ENCODE measurements around the gene CD24.

DNA sequence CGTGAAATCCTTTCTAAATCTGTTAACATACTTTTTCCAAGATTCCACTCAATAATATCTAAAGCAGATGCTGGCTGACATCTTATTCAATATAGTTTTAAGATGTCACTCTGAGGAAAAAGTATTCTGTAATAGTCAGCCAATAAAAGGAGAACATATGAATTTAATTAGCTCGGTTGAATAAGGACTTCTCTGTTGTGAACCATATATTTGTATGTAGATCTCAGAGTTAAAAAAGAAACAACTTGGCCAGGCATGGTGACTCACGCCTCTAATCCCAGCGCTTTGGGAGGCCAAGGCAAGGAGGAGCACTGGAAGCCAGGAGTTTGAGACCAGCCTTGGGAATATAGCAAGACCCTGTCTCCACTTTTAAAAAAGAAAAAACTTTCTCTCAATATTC lies 7.4 kb upstream of the CD24 start:
- no peak for TF ChIP-seq EZH2 (IDR thresholded peaks at IDR 0.05; ENCODE audit: insufficient read depth, poor library complexity, severe bottlenecking)
- TF ChIP-seq EZH2phosphoT487 (IDR thresholded peaks at IDR 0.05; ENCODE audit: insufficient read depth, low read depth) = no peak

Measured in GM23248 (cell line).